D721Med (cell line): Measurements from ENCODE around the gene CFAP77.

ENCODE experiments used
- DNase-seq: peaks from one replicate; pipeline ENCODE4 v3.0.0; 2011; ENCODE audit warnings: low spot score; ENCODE audit not compliant: insufficient read length
- FAIRE-seq: peaks from 2 replicates; lab custom pipeline; 2011; peaks lifted over from hg19 to GRCh38; lab: Jason Lieb, UNC
- TF ChIP-seq, protein P1 (sequence below): IDR thresholded peaks from 2 replicates; pipeline ENCODE4 v1.5.1; 2012; ENCODE audit warnings: mild to moderate bottlenecking, control low read depth; ENCODE audit not compliant: insufficient read depth; ENCODE audit errors: missing control alignments

The CFAP77 gene

DNA sequence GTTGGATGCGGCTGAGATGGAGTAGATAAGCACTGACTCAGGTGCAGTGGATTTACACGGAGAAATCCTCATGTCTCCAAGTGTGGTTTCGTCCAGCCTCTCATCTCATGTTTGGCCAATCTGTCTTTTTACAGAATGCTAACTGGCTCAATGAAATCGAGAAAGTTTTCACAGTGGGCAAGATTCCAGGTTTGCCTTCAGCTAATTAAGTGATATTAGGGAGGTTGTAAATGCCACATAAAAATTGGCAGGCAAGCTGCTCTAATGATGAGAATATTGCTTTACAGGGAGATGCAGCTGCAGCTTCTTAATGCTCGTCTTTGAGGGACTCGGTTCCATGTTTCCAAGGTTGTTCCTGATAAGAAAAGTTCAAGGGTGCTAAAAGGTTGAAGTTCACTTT lies 196.1 kb downstream of the CFAP77 start:
- DNase-seq (no peak), FAIRE-seq (no peak)

DNA sequence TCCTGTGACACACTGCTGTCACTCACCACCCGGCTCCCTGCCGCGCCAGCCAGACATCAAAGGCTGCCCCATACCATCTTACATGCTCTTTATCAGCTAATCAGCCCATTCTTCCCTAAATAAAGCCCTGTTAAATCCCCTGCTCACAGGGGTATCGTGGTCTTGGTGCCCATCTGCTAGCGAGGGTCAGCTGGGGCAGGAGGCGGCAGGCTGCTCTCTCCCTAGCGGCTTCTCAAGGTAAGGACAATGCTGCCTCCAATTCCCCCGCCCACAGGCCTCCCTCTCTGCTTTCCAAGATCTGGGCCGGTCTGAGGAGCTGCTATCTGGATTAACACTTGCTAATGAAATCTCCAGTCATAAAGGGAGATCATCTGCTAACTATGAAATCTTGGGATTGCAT lies 199.2 kb downstream of the CFAP77 start:
- peak; percentile 70 for DNase-seq
- no peak for FAIRE-seq
- TF ChIP-seq, protein P1, sequence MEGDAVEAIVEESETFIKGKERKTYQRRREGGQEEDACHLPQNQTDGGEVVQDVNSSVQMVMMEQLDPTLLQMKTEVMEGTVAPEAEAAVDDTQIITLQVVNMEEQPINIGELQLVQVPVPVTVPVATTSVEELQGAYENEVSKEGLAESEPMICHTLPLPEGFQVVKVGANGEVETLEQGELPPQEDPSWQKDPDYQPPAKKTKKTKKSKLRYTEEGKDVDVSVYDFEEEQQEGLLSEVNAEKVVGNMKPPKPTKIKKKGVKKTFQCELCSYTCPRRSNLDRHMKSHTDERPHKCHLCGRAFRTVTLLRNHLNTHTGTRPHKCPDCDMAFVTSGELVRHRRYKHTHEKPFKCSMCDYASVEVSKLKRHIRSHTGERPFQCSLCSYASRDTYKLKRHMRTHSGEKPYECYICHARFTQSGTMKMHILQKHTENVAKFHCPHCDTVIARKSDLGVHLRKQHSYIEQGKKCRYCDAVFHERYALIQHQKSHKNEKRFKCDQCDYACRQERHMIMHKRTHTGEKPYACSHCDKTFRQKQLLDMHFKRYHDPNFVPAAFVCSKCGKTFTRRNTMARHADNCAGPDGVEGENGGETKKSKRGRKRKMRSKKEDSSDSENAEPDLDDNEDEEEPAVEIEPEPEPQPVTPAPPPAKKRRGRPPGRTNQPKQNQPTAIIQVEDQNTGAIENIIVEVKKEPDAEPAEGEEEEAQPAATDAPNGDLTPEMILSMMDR = no peak

More for the DNA sequence above, 196.1 kb downstream of the CFAP77 start:
- TF ChIP-seq, protein P1 = no peak

DNA sequence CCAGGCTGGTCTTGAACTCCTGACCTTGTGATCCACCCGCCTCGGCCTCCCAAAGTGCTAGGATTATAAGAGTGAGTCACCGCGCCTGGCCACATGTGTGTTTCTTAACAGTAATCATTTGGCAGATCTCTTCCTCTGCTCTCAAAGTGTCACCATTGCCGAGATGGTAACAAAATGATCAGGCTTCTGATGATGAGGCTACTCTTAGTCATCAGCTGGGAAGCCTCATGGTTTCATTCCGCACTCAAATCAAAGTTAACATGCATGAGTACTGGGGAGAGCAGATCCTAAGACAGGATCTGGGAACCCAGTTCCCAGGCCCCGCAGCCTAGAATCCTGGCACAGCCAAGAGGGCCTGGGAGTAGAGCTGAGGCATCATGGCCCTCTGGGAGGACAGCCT lies 199.8 kb downstream of the CFAP77 start:
- DNase-seq (no peak), FAIRE-seq (no peak)
- TF ChIP-seq, protein P1 = no peak

DNA sequence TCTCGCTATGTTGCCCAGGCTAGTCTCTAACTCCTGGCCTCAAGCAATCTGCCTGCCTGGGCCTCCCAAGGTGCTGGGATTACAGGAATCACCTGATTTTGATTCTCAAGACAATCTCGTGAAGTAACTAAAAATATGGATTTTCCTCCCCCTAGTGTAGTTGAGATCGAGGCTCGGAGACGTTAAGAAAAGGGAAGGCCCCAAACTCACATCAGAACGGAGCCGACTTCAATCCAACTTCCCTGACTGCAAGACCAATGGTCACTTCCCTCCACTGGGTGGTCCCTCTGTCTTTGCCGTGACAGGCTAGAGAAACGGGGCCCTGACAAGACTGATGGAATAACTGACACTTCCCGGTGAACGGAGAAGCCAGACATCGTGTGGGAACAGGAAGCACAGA lies 200.7 kb downstream of the CFAP77 start:
- FAIRE-seq (no peak), DNase-seq (no peak)
- TF ChIP-seq, protein P1 = no peak

DNA sequence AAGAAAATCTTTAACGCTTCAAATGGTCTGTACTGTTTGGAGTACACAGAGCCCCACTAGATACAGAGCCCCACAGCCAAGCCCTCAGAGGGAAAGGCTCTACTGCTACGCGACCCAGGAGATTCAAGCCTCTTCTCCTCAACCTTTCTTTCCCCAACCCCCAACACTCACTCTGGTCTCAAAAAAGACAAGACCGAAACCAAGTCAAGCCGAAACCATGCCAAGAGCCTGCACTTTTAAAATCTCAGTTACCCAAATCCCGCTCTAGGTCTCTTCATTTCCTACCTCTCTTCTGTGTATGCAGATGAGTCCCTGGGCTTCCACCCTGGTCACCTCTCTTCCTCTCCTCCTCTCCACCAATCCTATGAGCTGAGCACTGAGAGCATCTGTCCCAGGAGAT lies 204.3 kb downstream of the CFAP77 start:
- TF ChIP-seq, protein P1 = no peak
- FAIRE-seq (no peak), DNase-seq (no peak)

DNA sequence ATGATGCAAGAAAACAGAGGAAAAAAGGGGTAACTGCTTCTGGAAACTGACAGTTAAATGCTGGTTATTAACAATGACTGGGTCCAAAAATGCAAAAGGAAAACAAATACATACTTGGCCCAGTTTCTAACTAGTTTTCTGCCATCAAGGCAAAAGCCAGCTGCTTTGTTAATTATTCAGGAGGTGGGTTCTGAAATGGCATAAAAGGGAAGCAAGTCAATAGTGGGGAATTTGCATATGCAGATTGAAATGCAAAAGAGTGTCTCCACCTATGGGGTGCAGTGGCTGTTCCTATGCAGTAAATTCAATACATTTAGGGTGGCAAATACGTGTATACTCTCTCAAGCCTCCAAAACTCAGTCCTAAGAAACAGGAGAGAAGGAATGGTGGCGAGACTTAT lies 205.8 kb downstream of the CFAP77 start:
- TF ChIP-seq, protein P1 = no peak
- DNase-seq = no peak
- FAIRE-seq = no peak

DNA sequence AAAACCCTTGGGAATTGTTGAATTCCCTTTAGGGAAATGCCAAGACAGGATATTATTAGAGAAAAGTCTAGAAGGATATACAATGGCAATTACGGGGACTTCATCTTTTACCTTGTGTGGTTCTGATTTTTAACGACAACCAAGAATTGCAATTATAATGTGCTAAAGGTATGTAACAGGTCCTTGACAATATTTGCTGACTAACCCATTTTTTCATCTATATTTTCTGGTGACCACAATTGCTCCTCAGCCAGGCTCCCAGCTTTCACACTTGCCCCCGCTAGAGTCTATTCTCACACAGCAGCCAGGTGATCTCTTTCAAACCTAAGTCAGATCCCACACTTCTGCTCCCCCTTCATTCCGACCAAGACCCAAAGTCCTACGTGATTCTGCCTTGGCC lies 206.7 kb downstream of the CFAP77 start:
- TF ChIP-seq, protein P1 = no peak
- DNase-seq (no peak), FAIRE-seq (no peak)
